H9 (cell line): ENCODE measurements around the gene STMN3. TPM values are rescaled to one million over a fixed set of nuclear protein-coding genes. Genes with fewer than 3 reads are reported as not detected.

ENCODE experiments used
- DNase-seq: peaks from one replicate; pipeline ENCODE4 v3.0.0-alpha.2; 2017
- H2AFZ ChIP-seq: one replicate; pipeline ENCODE4 v1.6.1; 2013; ENCODE audit warnings: mild to moderate bottlenecking, low read length, control low read depth, moderate library complexity
- H2AK5ac ChIP-seq: 2 replicates; pipeline ENCODE4 v1.6.1; 2013; ENCODE audit warnings: low read length, control low read depth, mixed read lengths; ENCODE audit not compliant: insufficient read length
- H2BK120ac ChIP-seq: one replicate; pipeline ENCODE4 v1.6.1; 2013; ENCODE audit warnings: low read depth, mild to moderate bottlenecking, low read length, control low read depth, inconsistent platforms; ENCODE audit not compliant: poor library complexity, severe bottlenecking
- H2BK12ac ChIP-seq: 2 replicates; pipeline ENCODE4 v1.6.1; 2013; ENCODE audit warnings: low read length, control low read depth, mixed read lengths, low read depth; ENCODE audit not compliant: insufficient read length
- H2BK15ac ChIP-seq: 2 replicates; pipeline ENCODE4 v1.6.1; 2013; ENCODE audit warnings: low read depth, low read length, control low read depth
- H2BK20ac ChIP-seq: one replicate; pipeline ENCODE4 v1.6.1; 2013; ENCODE audit warnings: low read depth, mild to moderate bottlenecking, low read length, control low read depth, inconsistent platforms; ENCODE audit not compliant: poor library complexity, severe bottlenecking
- H2BK5ac ChIP-seq: 2 replicates; pipeline ENCODE4 v1.6.1; 2013; ENCODE audit warnings: low read length, control low read depth, mixed read lengths; ENCODE audit not compliant: insufficient read length
- H3K14ac ChIP-seq: 2 replicates; pipeline ENCODE4 v1.6.1; 2013; ENCODE audit warnings: low read length, control low read depth; ENCODE audit not compliant: insufficient read depth
- H3K18ac ChIP-seq: 2 replicates; pipeline ENCODE4 v1.6.1; 2013; ENCODE audit warnings: low read depth, mild to moderate bottlenecking, mixed read lengths, low read length, control low read depth; ENCODE audit not compliant: insufficient read length
- H3K23ac ChIP-seq: 2 replicates; pipeline ENCODE4 v1.6.1; 2013; ENCODE audit warnings: low read length, control low read depth, mixed read lengths, low read depth; ENCODE audit not compliant: insufficient read length
- H3K23me2 ChIP-seq: 2 replicates; pipeline ENCODE4 v1.6.1; 2013; ENCODE audit warnings: low read depth, mild to moderate bottlenecking, mixed read lengths, low read length, control low read depth; ENCODE audit not compliant: insufficient read length, poor library complexity, severe bottlenecking
- H3K27ac ChIP-seq: 2 replicates; pipeline ENCODE4 v1.5.1; 2013; ENCODE audit warnings: low read length, control low read depth, mixed read lengths, low read depth; ENCODE audit not compliant: insufficient read length
- H3K27me3 ChIP-seq: 2 replicates; pipeline ENCODE4 v1.6.1; 2013; ENCODE audit warnings: low read length, control low read depth, inconsistent platforms; ENCODE audit not compliant: insufficient read depth
- H3K4ac ChIP-seq: 2 replicates; pipeline ENCODE4 v1.6.1; 2013; ENCODE audit warnings: low read depth, mild to moderate bottlenecking, control low read depth, inconsistent platforms, low read length, moderate library complexity
- H3K4me1 ChIP-seq: 2 replicates; pipeline ENCODE4 v1.6.1; 2013; ENCODE audit warnings: low read length, control low read depth, inconsistent platforms; ENCODE audit not compliant: insufficient read depth
- H3K4me2 ChIP-seq: 2 replicates; pipeline ENCODE4 v1.6.1; 2013; ENCODE audit warnings: low read length, control low read depth, mixed read lengths; ENCODE audit not compliant: insufficient read length, insufficient read depth
- H3K56ac ChIP-seq: 2 replicates; pipeline ENCODE4 v1.6.1; 2013; ENCODE audit warnings: low read depth, mild to moderate bottlenecking, mixed read lengths, low read length, control low read depth; ENCODE audit not compliant: insufficient read length
- H3K79me1 ChIP-seq: 2 replicates; pipeline ENCODE4 v1.6.1; 2013; ENCODE audit warnings: low read depth, mild to moderate bottlenecking, moderate library complexity, low read length, control low read depth, inconsistent platforms; ENCODE audit not compliant: insufficient read depth, poor library complexity, severe bottlenecking
- H3K79me2 ChIP-seq: 2 replicates; pipeline ENCODE4 v1.6.1; 2013; ENCODE audit warnings: low read length, control low read depth, inconsistent platforms; ENCODE audit not compliant: insufficient read depth
- H3K9ac ChIP-seq: 2 replicates; pipeline ENCODE4 v1.6.1; 2013; ENCODE audit warnings: low read length, control low read depth, mixed read lengths; ENCODE audit not compliant: insufficient read length; ENCODE audit errors: extremely low read depth
- H3K9me3 ChIP-seq: one replicate; pipeline ENCODE4 v1.6.1; 2013; ENCODE audit warnings: low read depth, low read length, inconsistent platforms; ENCODE audit not compliant: control insufficient read depth
- H3T11ph ChIP-seq: one replicate; pipeline ENCODE4 v1.6.1; 2013; ENCODE audit warnings: mild to moderate bottlenecking, low read length, control low read depth, inconsistent platforms
- H4K20me1 ChIP-seq: one replicate; pipeline ENCODE4 v1.6.1; 2013; ENCODE audit not compliant: control insufficient read depth, insufficient read length, insufficient read depth
- H4K5ac ChIP-seq: 2 replicates; pipeline ENCODE4 v1.6.1; 2013; ENCODE audit warnings: low read depth, mild to moderate bottlenecking, mixed read lengths, low read length, control low read depth; ENCODE audit not compliant: insufficient read length
- H4K8ac ChIP-seq: replicated peaks from 2 replicates; pipeline ENCODE4 v1.6.1; 2013; ENCODE audit warnings: low read length, control low read depth, mixed read lengths, low read depth; ENCODE audit not compliant: insufficient read length
- H4K91ac ChIP-seq: 2 replicates; pipeline ENCODE4 v1.6.1; 2013; ENCODE audit warnings: low read depth, mild to moderate bottlenecking, moderate library complexity, mixed read lengths, low read length, control low read depth; ENCODE audit not compliant: insufficient read length
- H3K27ac Mint-ChIP-seq, 3 experiments: 2 replicates in 2 of 3; 3 replicates in 1 of 3; pipeline ENCODE4 v1.8.0; 2020 to 2021; ENCODE audit warnings: mixed read lengths in 3 of 3, mild to moderate bottlenecking in 1 of 3, moderate library complexity in 1 of 3
- H3K27me3 Mint-ChIP-seq: 2 replicates; pipeline ENCODE4 v1.8.0; 2021; ENCODE audit warnings: low read depth, mild to moderate bottlenecking, moderate library complexity, mixed read lengths
- H3K36me3 Mint-ChIP-seq, 3 experiments: 2 replicates in 2 of 3; 3 replicates in 1 of 3; pipeline ENCODE4 v1.8.0; 2020 to 2021; ENCODE audit warnings: low read depth in 3 of 3, mixed read lengths in 3 of 3; ENCODE audit not compliant: insufficient read depth in 1 of 3
- H3K4me1 Mint-ChIP-seq, 2 experiments: 2 replicates each; pipeline ENCODE4 v1.8.0; 2020; ENCODE audit warnings: mixed read lengths in 2 of 2
- H3K4me3 Mint-ChIP-seq, 2 experiments: 2 replicates in 1 of 2; 3 replicates in 1 of 2; pipeline ENCODE4 v1.8.0; 2020 to 2021; ENCODE audit warnings: mild to moderate bottlenecking in 2 of 2, mixed read lengths in 2 of 2, moderate library complexity in 1 of 2
- H3K9me3 Mint-ChIP-seq, 2 experiments: 2 replicates in 1 of 2; 3 replicates in 1 of 2; pipeline ENCODE4 v1.8.0; 2020; ENCODE audit warnings: mild to moderate bottlenecking in 2 of 2, mixed read lengths in 2 of 2, moderate library complexity in 1 of 2
- WGBS: extraction: QIAGEN DNeasy Blood & Tissue Kit; methylation state at CpG from one replicate; pipeline ENCODE4 v1.1.7; 2013; ENCODE audit warnings: missing lambda C conversion rate, low lambda C conversion rate, mixed read lengths; ENCODE audit not compliant: insufficient read length; ENCODE audit errors: extremely low coverage; 5-methylcytosine and 5-hydroxymethylcytosine counted together
- total RNA-seq: library from RNA; stranded (reverse); gene quantifications from 2 replicates; pipeline ENCODE4 v1.2.1, GENCODE V29; 2021
- TF ChIP-seq, protein P1 (sequence below): fragments of 200-600 bp; sonication (generic); conservative IDR thresholded peaks from 3 replicates; pipeline ENCODE4 v1.8.0; 2021; ENCODE audit warnings: antibody characterized with exemption, mild to moderate bottlenecking

STMN3 gene
- total RNA-seq, 1 experiment from 2014 or later: 54.0 TPM

DNA sequence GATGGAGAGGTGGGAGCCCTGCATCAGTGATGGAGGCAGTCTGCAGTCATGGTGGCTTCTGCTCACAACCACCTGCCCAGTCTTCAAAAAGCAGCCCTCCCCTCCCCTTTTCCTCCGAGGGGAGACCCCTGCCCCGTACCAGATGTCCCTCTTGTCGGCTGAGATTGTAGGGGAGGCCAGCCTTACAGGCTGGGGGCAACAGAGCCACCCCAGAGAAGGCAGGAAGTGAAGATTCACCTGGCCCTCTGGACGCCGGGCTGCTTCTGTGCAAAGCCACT lies 47.8 kb upstream of the STMN3 start:
- Histone ChIP-seq H3K23me2 (peaks cover 4% of the 10 kb centered on the region), H3K9ac (no peak overlapping the region)
- TF ChIP-seq, protein P1, sequence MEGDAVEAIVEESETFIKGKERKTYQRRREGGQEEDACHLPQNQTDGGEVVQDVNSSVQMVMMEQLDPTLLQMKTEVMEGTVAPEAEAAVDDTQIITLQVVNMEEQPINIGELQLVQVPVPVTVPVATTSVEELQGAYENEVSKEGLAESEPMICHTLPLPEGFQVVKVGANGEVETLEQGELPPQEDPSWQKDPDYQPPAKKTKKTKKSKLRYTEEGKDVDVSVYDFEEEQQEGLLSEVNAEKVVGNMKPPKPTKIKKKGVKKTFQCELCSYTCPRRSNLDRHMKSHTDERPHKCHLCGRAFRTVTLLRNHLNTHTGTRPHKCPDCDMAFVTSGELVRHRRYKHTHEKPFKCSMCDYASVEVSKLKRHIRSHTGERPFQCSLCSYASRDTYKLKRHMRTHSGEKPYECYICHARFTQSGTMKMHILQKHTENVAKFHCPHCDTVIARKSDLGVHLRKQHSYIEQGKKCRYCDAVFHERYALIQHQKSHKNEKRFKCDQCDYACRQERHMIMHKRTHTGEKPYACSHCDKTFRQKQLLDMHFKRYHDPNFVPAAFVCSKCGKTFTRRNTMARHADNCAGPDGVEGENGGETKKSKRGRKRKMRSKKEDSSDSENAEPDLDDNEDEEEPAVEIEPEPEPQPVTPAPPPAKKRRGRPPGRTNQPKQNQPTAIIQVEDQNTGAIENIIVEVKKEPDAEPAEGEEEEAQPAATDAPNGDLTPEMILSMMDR: no peak

More for the DNA sequence above, 47.8 kb upstream of the STMN3 start:
- peaks cover 3% of the 10 kb centered on the region; the same call in 1 of the 2 replicates for H3K27me3 Mint-ChIP-seq
- no peak overlapping the region; a peak in 1 of 7 replicates for H3K27ac Mint-ChIP-seq
- Histone ChIP-seq H4K5ac (no peak overlapping the region), H4K8ac (no peak overlapping the region), H2BK20ac (no peak overlapping the region), H3K56ac (no peak overlapping the region), H3K4me1 (no peaks in the 10 kb centered on the region), H3K4ac (no peak overlapping the region), H3T11ph (no peak overlapping the region), H4K20me1 (no peaks in the 10 kb centered on the region), H3K27me3 (no peaks in the 10 kb centered on the region), H3K27ac (no peak overlapping the region), H3K79me1 (no peaks in the 10 kb centered on the region), H2AFZ (no peak overlapping the region), H2AK5ac (no peak overlapping the region), H3K14ac (no peak overlapping the region), H2BK15ac (no peak overlapping the region), H3K4me2 (no peak overlapping the region), H2BK5ac (no peak overlapping the region), H3K23ac (no peak overlapping the region), H3K79me2 (no peaks in the 10 kb centered on the region), H3K9me3 (no peaks in the 10 kb centered on the region), H3K18ac (no peak overlapping the region), H2BK120ac (no peak overlapping the region), H4K91ac (no peak overlapping the region), H2BK12ac (no peak overlapping the region)
- H3K4me1 Mint-ChIP-seq: peaks cover 2 to 9% of the 10 kb centered on the region in 2 experiments
- no CpG with 5 or more reads among the region's 5 CpGs for WGBS
- H3K9me3 Mint-ChIP-seq: no peaks in the 10 kb centered on the region
- no peak overlapping the region for H3K4me3 Mint-ChIP-seq
- DNase-seq: no peak
- peaks cover 11 to 19% (median 16%) of the 10 kb centered on the region in 3 experiments; a peak in 5 of 7 replicates for H3K36me3 Mint-ChIP-seq
